ENCODE results near the gene STIM1.

Gene STIM1

DNA sequence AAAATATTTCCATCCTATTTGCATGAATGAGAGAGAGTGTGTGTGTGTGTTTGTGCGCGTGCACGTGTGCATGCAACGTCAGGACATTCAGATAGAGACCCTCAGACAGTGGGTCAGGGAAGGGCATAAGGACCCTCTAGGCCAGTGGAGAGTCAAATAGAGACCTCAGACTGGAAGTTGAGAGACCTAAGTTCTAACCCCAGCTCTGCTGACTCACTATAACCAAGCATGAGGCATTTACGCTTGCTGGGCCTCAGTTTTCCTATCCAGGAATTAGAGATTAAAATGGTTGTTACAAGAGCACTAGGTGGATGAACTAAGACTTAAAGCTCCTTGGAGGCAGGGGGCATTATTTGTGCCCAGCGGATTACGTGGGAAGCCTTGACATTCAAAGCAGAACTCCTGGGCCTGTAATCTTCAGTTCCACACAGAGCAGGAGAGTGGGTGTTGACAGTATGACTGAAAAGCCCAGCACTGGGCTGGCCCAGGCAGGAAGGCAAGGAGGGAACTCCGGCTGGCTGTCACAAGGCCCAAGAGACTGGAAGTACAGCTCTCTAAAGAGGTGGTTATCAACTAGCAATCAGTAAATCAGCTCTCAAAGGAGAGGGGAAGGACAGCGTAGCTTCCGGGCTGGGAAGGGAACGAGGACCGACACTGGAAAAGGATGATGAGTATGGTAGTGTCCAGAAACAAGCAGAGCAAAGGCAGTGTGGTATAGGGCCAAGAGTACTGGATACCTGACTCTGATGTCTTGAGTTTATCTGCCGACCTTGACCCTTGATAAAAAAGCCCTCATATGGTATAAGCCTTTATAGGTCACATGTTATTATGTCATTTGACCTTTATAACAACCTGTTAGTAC is 23.9 kb upstream of the STIM1 start:
- H3K4me1 ChIP-seq (ENCODE audit: insufficient read depth, insufficient read length), result peaks cover 15% of the 10 kb centered on the region
- no peak for TF ChIP-seq YY1 (IDR thresholded peaks at IDR 0.05; ENCODE audit: insufficient read depth, insufficient read length)
- peaks cover 86% of the 10 kb centered on the region for H3K36me3 ChIP-seq (ENCODE audit: insufficient read depth, insufficient read length, low read length)
- DNase-seq (ENCODE audit: low read depth, low spot score), result no peak
- no peak overlapping the region for H3K4me3 ChIP-seq (ENCODE audit: insufficient read length, low read depth)
- H3K9me3 ChIP-seq (ENCODE audit: insufficient read depth, low read length), result no peaks in the 10 kb centered on the region
- no peaks in the 10 kb centered on the region for H3K27me3 ChIP-seq (ENCODE audit: insufficient read depth, insufficient read length)
- peak overlapping the region; percentile 0 for H3K9ac ChIP-seq (ENCODE audit: insufficient read length, low read depth)

DNA sequence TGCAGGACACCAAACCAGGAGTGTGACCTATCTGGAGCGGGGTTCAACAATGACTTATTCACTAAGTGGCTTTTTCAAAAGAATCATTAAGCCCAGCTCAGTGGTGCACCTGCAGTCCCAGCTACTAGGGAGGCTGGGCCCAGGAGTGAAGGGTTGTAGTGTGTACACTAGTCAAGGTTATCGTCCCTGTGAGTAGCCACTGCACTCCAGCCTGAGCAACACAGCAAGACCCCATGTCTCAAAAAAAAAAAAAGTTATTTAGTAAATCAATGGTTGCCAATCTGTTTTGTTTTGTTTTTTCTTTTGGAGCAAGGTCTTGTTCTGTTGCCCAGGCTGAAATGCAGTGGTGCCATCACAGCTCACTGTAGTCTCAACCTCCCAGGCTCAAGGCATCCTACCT is 22.6 kb upstream of the STIM1 start:
- no peaks in the 10 kb centered on the region for H3K27me3 ChIP-seq (ENCODE audit: insufficient read depth, insufficient read length)
- no peak overlapping the region for H3K9ac ChIP-seq (ENCODE audit: insufficient read length, low read depth)

DNA sequence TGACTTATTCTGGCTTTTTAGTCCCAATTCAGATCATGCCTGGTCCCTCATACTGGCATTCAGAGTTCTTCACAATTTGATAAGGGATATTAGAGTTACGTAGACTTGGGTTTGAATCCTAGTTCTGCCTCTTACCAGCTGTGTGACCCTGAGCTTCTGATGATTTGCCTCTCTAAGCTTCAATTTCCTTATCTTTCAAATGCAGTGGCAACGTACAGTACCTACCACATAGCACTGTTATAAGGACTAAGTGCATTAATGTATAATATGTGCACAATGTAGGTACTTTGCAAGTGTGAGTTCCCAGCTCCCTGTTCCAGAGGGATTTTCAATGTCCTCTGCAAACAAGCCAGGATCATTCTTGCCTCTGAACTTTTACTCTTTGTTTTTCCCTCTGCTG is 22.0 kb upstream of the STIM1 start:
- no peak for DNase-seq (ENCODE audit: low read depth, low spot score)
- H3K9ac ChIP-seq (ENCODE audit: insufficient read length, low read depth), result no peak overlapping the region
- H3K4me1 ChIP-seq (ENCODE audit: insufficient read depth, insufficient read length), result peaks cover 5% of the 10 kb centered on the region
- no peaks in the 10 kb centered on the region for H3K9me3 ChIP-seq (ENCODE audit: insufficient read depth, low read length)
- no peak overlapping the region for H3K4me3 ChIP-seq (ENCODE audit: insufficient read length, low read depth)
- H3K27me3 ChIP-seq (ENCODE audit: insufficient read depth, insufficient read length), result no peaks in the 10 kb centered on the region
- peaks cover 84% of the 10 kb centered on the region for H3K36me3 ChIP-seq (ENCODE audit: insufficient read depth, insufficient read length, low read length)
- TF ChIP-seq SUZ12 (IDR thresholded peaks at IDR 0.05; ENCODE audit: extremely low read depth, insufficient read depth, insufficient read length) (no peak), YY1 (IDR thresholded peaks at IDR 0.05; ENCODE audit: insufficient read depth, insufficient read length) (no peak), ZNF274 (IDR thresholded peaks at IDR 0.05; ENCODE audit: low read depth, low read length) (no peak)

More for the DNA sequence above, 22.6 kb upstream of the STIM1 start:
- no peak for TF ChIP-seq ZNF274 (IDR thresholded peaks at IDR 0.05; ENCODE audit: low read depth, low read length)
- TF ChIP-seq SUZ12 (IDR thresholded peaks at IDR 0.05; ENCODE audit: extremely low read depth, insufficient read depth, insufficient read length), result no peak
- TF ChIP-seq YY1 (IDR thresholded peaks at IDR 0.05; ENCODE audit: insufficient read depth, insufficient read length), result no peak
- DNase-seq (ENCODE audit: low read depth, low spot score), result no peak
- peaks cover 84% of the 10 kb centered on the region for H3K36me3 ChIP-seq (ENCODE audit: insufficient read depth, insufficient read length, low read length)
- peaks cover 8% of the 10 kb centered on the region for H3K4me1 ChIP-seq (ENCODE audit: insufficient read depth, insufficient read length)
- no peak overlapping the region for H3K4me3 ChIP-seq (ENCODE audit: insufficient read length, low read depth)
- no peaks in the 10 kb centered on the region for H3K9me3 ChIP-seq (ENCODE audit: insufficient read depth, low read length)

DNA sequence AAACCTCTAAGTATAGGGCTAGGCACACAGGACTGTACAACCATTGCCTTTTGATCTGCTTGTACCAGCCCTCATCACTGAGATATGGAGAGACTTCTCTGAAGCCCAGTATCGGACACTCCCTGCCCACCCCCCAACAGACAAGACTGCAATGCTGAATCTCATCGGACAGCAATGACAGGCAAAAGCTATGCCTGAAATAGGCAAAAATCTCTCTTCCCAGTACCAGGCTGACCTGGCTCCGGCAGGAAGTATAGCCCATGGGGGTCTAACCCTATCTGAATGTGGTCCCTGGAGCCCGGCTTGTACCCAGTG is 21.2 kb upstream of the STIM1 start:
- DNase-seq (ENCODE audit: low read depth, low spot score), result no peak
- Histone ChIP-seq H3K9ac (ENCODE audit: insufficient read length, low read depth) (no peak overlapping the region), H3K9me3 (ENCODE audit: insufficient read depth, low read length) (no peaks in the 10 kb centered on the region), H3K36me3 (ENCODE audit: insufficient read depth, insufficient read length, low read length) (peaks cover 87% of the 10 kb centered on the region), H3K4me1 (ENCODE audit: insufficient read depth, insufficient read length) (peaks cover 12% of the 10 kb centered on the region), H3K27me3 (ENCODE audit: insufficient read depth, insufficient read length) (no peaks in the 10 kb centered on the region), H3K4me3 (ENCODE audit: insufficient read length, low read depth) (no peak overlapping the region)
- no peak for TF ChIP-seq ZNF274 (IDR thresholded peaks at IDR 0.05; ENCODE audit: low read depth, low read length)
- TF ChIP-seq YY1 (IDR thresholded peaks at IDR 0.05; ENCODE audit: insufficient read depth, insufficient read length), result no peak
- no peak for TF ChIP-seq SUZ12 (IDR thresholded peaks at IDR 0.05; ENCODE audit: extremely low read depth, insufficient read depth, insufficient read length)

DNA sequence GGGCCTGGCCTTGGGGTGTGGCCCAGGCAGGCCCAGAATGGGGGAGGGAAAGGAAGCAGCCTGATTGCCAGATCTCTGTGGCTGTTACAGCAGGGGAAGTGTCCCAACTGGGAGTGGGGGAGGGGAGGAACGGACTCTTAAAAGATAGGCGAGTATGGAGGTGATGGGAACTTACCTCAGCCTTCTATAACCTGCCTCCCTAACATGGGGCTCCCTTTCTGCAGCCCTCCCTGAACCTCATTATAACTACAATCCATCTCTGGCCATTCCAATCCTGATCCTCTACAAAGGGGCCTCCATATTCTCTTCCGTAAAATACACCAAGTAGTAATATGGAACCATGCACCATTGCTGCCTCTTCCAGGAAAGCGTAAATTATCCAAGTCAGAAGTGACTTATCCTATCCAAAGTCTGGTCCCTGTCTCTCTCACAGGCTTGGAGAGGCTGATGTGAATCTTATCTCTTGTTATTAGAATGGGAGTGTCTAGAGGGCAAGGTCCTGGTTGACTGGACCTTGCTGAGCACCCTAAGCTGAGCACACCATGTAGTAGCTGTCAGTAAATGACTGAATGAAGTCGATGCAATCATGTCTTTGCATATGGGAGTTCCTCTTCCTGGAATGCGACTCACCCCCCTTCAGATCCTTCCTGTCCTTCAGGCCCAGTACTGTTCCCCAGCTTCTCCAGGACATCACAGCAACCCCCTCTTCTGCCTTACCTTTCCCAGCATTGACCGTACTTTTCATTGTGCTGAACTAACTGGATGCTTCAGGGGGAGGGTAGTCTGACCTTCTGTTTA is 20.6 kb upstream of the STIM1 start:
- peaks cover 82% of the 10 kb centered on the region for H3K36me3 ChIP-seq (ENCODE audit: insufficient read depth, insufficient read length, low read length)
- H3K9me3 ChIP-seq (ENCODE audit: insufficient read depth, low read length), result no peaks in the 10 kb centered on the region
- DNase-seq (ENCODE audit: low read depth, low spot score), result no peak
- no peak for TF ChIP-seq YY1 (IDR thresholded peaks at IDR 0.05; ENCODE audit: insufficient read depth, insufficient read length)
- TF ChIP-seq SUZ12 (IDR thresholded peaks at IDR 0.05; ENCODE audit: extremely low read depth, insufficient read depth, insufficient read length), result no peak
- no peak for TF ChIP-seq ZNF274 (IDR thresholded peaks at IDR 0.05; ENCODE audit: low read depth, low read length)
- no peaks in the 10 kb centered on the region for H3K27me3 ChIP-seq (ENCODE audit: insufficient read depth, insufficient read length)
- H3K9ac ChIP-seq (ENCODE audit: insufficient read length, low read depth), result no peak overlapping the region
- peaks cover 13% of the 10 kb centered on the region for H3K4me1 ChIP-seq (ENCODE audit: insufficient read depth, insufficient read length)
- H3K4me3 ChIP-seq (ENCODE audit: insufficient read length, low read depth), result no peak overlapping the region

DNA sequence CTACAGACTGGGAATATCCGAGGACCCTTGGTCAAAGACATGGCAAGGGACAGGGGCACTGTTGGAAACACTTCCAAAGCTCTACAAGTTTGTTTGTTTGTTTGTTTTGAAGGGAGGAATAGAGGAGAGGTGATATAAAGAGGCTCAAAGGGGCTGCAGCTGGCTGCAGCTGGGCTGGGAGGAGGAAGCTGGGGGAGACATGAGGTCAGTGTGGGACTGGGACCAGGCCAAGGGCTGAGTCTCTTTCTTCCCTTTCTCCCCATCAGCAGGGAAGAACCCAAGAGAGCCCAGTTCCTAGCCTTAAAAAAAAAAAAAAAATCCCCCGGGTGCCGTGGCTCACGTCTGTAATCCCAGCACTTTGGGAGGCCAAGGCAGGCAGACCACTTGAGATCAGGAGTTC is 19.7 kb upstream of the STIM1 start:
- Histone ChIP-seq H3K4me3 (ENCODE audit: insufficient read length, low read depth) (no peak overlapping the region), H3K4me1 (ENCODE audit: insufficient read depth, insufficient read length) (peaks cover 13% of the 10 kb centered on the region), H3K27me3 (ENCODE audit: insufficient read depth, insufficient read length) (no peaks in the 10 kb centered on the region), H3K9ac (ENCODE audit: insufficient read length, low read depth) (no peak overlapping the region), H3K9me3 (ENCODE audit: insufficient read depth, low read length) (no peaks in the 10 kb centered on the region), H3K36me3 (ENCODE audit: insufficient read depth, insufficient read length, low read length) (peaks cover 73% of the 10 kb centered on the region)
- no peak for TF ChIP-seq SUZ12 (IDR thresholded peaks at IDR 0.05; ENCODE audit: extremely low read depth, insufficient read depth, insufficient read length)
- no peak for TF ChIP-seq ZNF274 (IDR thresholded peaks at IDR 0.05; ENCODE audit: low read depth, low read length)
- no peak for TF ChIP-seq YY1 (IDR thresholded peaks at IDR 0.05; ENCODE audit: insufficient read depth, insufficient read length)
- DNase-seq (ENCODE audit: low read depth, low spot score), result no peak

DNA sequence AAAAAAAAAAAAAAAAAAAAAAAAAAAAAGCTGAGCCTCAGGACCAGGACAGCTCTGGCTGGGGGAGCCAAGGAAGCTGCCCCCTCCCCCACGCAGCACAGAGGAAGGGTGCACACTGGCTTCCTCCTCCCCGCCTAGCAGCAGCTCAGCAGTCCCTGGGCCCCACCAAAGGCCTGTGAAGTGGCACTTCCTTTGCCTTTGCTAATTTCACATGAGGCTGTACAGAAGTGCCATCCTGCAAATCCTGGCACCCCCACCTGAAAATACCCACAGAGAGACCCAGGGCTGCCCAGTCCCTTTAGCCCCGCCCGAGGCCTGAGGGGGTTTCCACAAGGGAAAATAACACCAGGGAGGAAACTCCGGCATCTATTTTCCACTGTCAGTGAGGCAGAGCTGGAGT is 18.6 kb upstream of the STIM1 start:
- Histone ChIP-seq H3K4me3 (ENCODE audit: insufficient read length, low read depth) (no peak overlapping the region), H3K27me3 (ENCODE audit: insufficient read depth, insufficient read length) (no peaks in the 10 kb centered on the region), H3K9ac (ENCODE audit: insufficient read length, low read depth) (no peak overlapping the region), H3K36me3 (ENCODE audit: insufficient read depth, insufficient read length, low read length) (peaks cover 63% of the 10 kb centered on the region), H3K9me3 (ENCODE audit: insufficient read depth, low read length) (no peaks in the 10 kb centered on the region), H3K4me1 (ENCODE audit: insufficient read depth, insufficient read length) (peaks cover 13% of the 10 kb centered on the region)
- TF ChIP-seq ZNF274 (IDR thresholded peaks at IDR 0.05; ENCODE audit: low read depth, low read length) (no peak), SUZ12 (IDR thresholded peaks at IDR 0.05; ENCODE audit: extremely low read depth, insufficient read depth, insufficient read length) (no peak), YY1 (IDR thresholded peaks at IDR 0.05; ENCODE audit: insufficient read depth, insufficient read length) (no peak)
- DNase-seq (ENCODE audit: low read depth, low spot score), result no peak
